ENCODE data around the gene RRN3.
"Not testable (repeated sequence)": the region's sequence is repeated elsewhere in the genome, so short reads cannot be mapped to it uniquely, and the experiment has no call there.

RRN3 gene

GRCh38 chr16:15099366-15099909 is 5.4 kb upstream of the RRN3 start:
- not testable (repeated sequence) for DNase-seq (ENCODE audit: low read depth in 2 of 2)

DNA sequence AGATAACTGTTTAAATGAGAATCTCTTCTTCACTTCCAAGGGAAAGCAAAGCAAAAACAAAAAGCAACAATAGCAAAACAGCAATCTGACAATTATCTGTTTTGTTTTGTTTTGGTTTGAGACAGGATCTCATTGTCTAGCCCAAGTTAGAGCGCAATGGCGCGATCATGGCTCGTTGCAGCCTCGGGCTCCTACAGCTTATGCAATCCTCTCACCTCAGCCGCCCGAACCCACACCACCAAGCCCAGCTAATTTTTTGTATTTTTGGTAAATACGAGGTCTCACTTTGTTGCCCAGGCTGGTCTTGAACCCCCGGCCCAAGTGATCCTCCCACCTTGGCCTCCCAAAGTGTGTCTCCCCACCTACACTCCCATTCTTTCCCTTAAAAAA is 2.5 kb upstream of the RRN3 start:
- DNase-seq (ENCODE audit: low read depth in 2 of 2) = not testable (repeated sequence)

DNA sequence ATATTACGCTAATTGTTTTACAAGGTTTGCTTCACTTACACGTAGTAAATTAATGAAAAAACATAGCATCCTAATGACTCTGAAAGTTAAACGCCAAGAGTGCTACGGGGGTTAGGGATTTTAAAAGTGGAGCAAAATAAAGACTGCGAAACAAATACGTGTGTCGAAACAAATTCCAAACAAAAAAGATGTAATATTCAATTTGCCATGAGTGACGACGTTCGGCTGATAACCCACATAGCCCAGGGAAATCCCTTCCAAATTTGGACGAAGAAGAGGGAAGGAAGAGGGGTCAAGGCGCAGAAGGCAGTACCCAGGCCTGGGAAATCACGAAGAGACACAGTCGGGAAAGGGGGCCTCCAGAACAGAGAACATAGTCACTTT is 509 bp downstream of the RRN3 start:
- DNase-seq (ENCODE audit: low read depth in 2 of 2) = not testable (repeated sequence)

GRCh38 chr16:15090663-15091269 is 3.3 kb downstream of the RRN3 start:
- not testable (repeated sequence) for DNase-seq (ENCODE audit: low read depth in 2 of 2)

DNA sequence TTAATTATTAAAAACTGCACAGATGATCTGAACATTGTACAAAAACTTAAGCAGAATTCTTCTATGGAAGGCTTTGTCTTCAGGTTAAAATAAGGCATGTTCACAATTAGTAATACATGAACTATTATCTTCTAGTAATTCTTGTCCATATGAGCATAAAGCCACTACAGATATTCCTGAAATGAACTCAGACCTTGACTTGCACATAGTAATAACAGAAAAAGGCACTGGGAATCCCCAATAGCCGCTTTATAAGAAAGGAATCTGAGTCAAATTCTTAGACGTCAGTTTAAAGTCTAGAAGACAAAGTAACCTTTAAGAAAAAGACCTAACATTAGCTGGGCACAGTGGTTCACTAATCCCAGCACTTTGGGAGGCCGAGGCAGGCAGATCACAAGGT is 11.3 kb downstream of the RRN3 start:
- DNase-seq (ENCODE audit: low read depth in 2 of 2) = not testable (repeated sequence)

DNA sequence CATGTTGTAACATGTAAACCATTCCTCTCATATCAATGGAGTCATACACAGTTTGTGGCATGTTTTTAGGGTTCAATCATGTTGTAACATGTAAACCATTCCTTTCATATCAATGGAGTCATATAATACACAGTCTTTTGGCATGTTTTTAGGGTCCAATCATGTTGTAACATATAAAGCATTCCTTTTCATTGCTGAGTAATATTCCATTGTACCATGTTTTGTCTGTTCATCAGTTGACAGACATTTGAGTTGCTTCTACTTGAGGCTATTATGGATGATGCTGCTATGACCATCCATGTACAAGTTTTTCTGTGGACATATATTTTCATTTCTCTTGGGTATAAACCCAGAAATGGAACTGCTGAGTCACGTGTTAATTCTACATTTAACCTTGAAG is 13.2 kb downstream of the RRN3 start:
- not testable (repeated sequence) for DNase-seq (ENCODE audit: low read depth in 2 of 2)

DNA sequence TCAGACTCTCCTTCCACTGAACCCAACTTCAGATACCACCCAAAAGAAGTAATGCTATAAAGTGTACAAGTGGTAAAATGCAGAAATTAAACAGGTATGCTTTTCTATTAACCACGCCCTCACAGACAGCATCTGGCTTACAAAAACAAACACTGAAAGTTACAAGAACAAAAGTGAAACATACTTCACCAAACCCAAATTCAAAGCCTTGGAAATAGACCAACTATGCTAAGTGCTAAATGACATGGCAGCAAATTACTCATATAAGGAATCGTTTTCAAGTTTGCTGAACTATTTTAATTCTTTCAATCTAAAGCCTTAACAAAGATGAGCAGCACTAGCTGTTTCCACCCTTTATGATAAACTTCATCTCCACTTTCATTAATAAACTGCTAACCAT is 17.9 kb downstream of the RRN3 start:
- DNase-seq (ENCODE audit: low read depth in 2 of 2) = not testable (repeated sequence)

DNA sequence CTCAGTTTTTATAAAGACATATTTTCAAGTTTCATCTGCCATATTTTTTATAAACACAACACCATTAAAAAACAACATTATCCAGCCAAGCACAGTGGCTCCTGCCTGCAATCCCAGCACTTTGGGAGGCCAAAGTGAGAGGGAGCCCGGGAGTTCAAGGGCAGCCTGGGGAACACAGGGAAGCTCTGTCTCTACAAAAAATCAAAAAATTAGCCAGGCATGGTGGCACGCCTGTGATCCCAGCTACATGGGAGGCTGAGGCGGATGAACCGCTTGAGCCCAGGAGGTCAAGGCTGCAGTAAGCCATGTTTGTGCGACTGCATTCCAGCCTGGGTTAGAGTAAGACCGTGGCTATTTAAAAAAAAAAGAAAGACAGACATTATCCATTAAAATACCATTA is 21.0 kb downstream of the RRN3 start:
- DNase-seq (ENCODE audit: low read depth in 2 of 2) = no peak

GRCh38 chr16:15071916-15072769 is 21.9 kb downstream of the RRN3 start:
- not testable (repeated sequence) for DNase-seq (ENCODE audit: low read depth in 2 of 2)

DNA sequence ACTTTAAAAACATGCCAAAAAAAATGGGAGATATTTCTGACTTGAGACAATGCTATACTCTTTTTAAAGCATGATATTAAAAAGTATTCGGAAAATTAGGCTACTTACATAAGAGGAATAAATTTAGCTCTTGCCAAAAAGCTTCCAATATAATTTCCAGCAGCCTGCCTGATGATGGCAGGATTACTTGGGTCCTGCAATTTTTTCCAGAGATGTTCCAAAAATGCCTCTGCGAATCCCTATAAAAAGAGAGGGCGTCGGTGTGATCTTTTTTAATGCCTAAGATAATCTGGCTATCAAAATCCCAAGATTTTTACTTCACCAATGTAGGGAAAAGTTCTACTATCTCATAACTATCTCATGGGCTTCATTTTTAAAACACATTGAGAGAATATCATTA is 23.1 kb downstream of the RRN3 start:
- DNase-seq (ENCODE audit: low read depth in 2 of 2) = not testable (repeated sequence)

- not testable (repeated sequence) for DNase-seq (ENCODE audit: low read depth in 2 of 2)
Observed at GRCh38 chr16:15066690-15067089, 27.4 kb downstream of the RRN3 start.

- DNase-seq (ENCODE audit: low read depth in 2 of 2) = not testable (repeated sequence)
Observed at GRCh38 chr16:15065961-15066360, 28.1 kb downstream of the RRN3 start.

DNA sequence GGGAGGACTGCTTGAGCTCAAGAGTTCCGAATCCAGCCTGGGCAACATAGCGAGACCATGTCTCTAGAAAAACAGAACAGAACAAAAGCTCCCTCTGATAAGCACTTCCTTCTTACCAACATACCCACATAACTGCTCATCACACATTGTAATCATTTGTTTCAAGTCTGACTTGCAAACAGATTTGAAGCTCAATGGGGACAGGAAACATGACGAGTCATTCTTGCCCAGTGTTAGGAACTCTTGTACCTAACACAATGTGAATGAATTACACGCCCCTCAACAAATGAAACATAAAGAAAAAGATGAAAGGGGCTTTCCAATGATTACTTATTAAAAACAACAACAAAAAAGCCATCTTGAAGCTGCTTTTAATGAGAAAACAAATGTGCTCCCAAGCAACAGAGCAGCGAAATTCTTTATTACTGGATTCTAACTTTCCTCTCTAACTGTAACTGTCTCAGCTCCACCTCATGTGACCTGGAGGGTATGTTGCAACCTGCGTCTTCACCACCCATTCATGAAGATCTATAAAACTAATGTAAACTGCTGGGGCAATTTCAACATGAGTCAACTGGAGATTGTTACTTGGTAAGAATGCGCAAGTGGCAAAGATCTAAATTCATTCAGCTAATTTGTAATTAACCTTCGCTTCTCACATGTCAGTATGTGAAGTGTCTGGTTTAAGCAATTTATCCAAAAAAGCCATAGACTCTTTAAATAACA is 31.8 kb downstream of the RRN3 start:
- not testable (repeated sequence) for DNase-seq (ENCODE audit: low read depth in 2 of 2)

DNA sequence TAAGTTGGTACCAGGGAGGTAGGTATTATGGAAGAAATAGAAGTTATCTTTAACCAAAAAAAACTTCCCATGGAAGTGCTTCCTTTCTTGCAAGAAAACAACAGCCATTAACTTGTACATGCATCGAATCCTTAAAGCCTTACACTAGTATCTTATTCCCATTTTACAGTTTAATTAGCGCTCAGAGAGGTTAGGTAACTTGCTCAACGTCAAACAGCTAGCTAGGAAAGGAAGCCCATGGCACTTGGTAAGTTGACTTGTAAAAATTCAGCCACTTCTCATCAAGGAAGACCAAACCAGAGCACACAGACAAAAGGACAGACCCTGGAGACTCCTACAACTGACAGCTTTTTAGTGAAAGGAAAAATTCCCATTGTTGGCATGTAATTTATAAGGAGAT is 34.7 kb downstream of the RRN3 start:
- no peak for DNase-seq (ENCODE audit: low read depth in 2 of 2)

- DNase-seq (ENCODE audit: low read depth in 2 of 2) = no peak
Observed at GRCh38 chr16:15057681-15058417, 36.2 kb downstream of the RRN3 start.

- peak in 1 of 2 experiments; percentile 3 for DNase-seq (ENCODE audit: low read depth in 2 of 2)
Observed at GRCh38 chr16:15055141-15056053, 38.7 kb downstream of the RRN3 start.

DNA sequence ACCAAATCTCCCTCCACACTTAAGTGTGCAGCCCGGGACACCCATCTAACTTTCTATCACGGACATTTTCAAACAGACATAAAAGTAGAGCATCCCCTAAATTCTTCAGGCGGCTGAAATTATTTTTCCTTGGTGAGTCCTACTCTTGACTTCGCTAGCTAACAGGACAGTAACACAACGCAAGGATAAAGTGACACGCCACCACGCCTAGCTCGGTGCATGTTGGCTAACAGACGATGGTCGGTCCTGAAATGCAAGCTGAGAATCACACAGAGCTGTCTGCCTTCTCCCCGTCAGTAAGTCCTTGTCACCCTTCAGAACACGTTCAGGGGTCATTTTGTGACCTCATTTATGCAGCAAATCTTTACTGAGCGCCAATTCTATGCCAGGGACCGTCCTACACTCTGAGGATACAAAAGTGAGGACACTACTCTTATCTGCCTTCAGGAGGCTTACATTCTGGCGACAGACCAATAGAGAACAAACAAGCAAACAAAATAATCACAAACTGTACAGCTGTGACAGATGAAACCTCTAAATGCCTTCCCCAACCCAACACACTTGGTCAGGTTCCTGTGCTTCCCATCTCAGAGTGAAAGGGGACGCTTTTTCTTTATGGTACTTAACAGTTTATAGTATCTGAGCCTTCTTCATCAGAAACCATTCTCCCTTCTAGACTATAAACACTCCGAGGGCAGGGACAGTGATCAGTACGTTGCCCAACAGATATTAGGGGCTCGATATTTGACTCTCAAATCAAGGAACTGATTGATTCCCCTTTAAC is 39.5 kb downstream of the RRN3 start:
- no peak for DNase-seq (ENCODE audit: low read depth in 2 of 2)

DNA sequence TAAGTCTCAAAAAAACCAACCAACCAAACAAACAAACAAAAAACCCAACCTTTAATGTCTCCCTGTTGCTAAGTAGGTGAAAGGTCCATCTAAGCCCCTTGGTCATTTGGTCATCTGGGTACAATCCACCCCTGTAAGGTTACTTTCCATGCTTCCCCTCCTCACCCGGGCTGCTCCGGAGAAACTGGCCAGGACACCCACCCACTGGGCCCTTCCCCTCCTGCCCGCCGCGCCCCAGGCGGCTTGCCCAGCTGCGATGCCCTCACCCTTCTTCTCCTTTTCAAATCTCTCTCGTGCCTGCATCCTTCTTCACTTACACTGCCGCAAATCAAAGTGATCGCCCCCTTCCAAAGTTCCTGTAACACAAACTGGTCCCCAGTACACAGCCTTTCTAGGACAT is 40.2 kb downstream of the RRN3 start:
- DNase-seq (ENCODE audit: low read depth in 2 of 2) = no peak

- DNase-seq (ENCODE audit: low read depth in 2 of 2) = no peak
Observed at GRCh38 chr16:15052747-15053476, 41.2 kb downstream of the RRN3 start.
